Ovary (tissue), 9 donors: ENCODE data around the gene NUDT9. TPM values are rescaled to one million over a fixed set of nuclear protein-coding genes. Genes with fewer than 3 reads are reported as not detected.
"Not testable (repeated sequence)": the region's sequence is repeated elsewhere in the genome, so short reads cannot be mapped to it uniquely, and the experiment has no call there.

Experiments used
- DNase-seq, 5 donors: peaks; one replicate each; pipeline ENCODE4 v3.0.0-alpha.2; 2019 to 2020
- H3K27ac ChIP-seq, 2 donors: fragments of 200-600 bp; one replicate each; pipeline versions ENCODE4 v1.5.1 to v1.8.0; 2019 to 2022
- H3K27me3 ChIP-seq: fragments of 200-600 bp; one replicate; pipeline ENCODE4 v1.8.0; 2022
- H3K36me3 ChIP-seq: fragments of 200-600 bp; sonication (generic); one replicate; pipeline ENCODE4 v1.5.1; 2019
- H3K4me1 ChIP-seq: one replicate; pipeline ENCODE4 v1.8.1; 2013; ENCODE audit warnings: mild to moderate bottlenecking, moderate library complexity; ENCODE audit not compliant: insufficient read depth
- H3K4me3 ChIP-seq: fragments of 200-600 bp; sonication (generic); one replicate; pipeline ENCODE4 v1.5.1; 2017
- H3K9me3 ChIP-seq, 2 donors: fragments of 200-600 bp in 1 of 2; sonication (generic) in 1 of 2; one replicate each; pipeline versions ENCODE4 v1.5.1 to v1.8.1; 2013 to 2019; ENCODE audit warnings: mild to moderate bottlenecking in 1 of 2, moderate library complexity in 1 of 2
- EP300 ChIP-seq: sonication (generic); formaldehyde crosslinking; IDR thresholded peaks from one replicate; pipeline ENCODE4 v1.6.1; 2017; ENCODE audit warnings: antibody characterized with exemption
- POLR2A ChIP-seq: fragments of 450-650 bp; IDR thresholded peaks from one replicate; pipeline ENCODE4 v1.6.1; 2017; ENCODE audit warnings: antibody characterized with exemption, mild to moderate bottlenecking, moderate library complexity
- WGBS, 3 donors: extraction: QIAGEN DNeasy Blood & Tissue Kit in 1 of 3; methylation state at CpG; one replicate each; pipeline versions ENCODE4 v1.1.5 to v1.1.7; 2013 to 2017; 5-methylcytosine and 5-hydroxymethylcytosine counted together
- intact Hi-C, 4 donors: fragments of 100-400 bp; cut with DNase I; formaldehyde crosslinking; loops; one replicate each; pipeline versions ENCODE4 v1.11.0 to v1.15.1; 2022 to 2023
- polyA plus RNA-seq, 2 donors: library from polyadenylated mRNA; stranded (reverse); fragments of 200-250 nt in 1 of 2; fragments of 350-450 nt in 1 of 2; fragmentation: Illumina TruSeq in 1 of 2; extraction: RNeasy Lipid Tissue Mini Kit (QIAGEN cat#74804) in 1 of 2; gene quantifications; one replicate each; pipeline ENCODE4 v1.2.3, GENCODE V29; 2013 to 2014
- total RNA-seq, 7 donors: library from RNA; depleted of rRNA in 2 of 7; stranded (reverse); fragments of >200 nt in 2 of 7; fragmentation: NEBNext Ultra II Directional in 3 of 7; extraction: Animal tissue kit (Norgen Biotek cat#: 25700) in 3 of 7; gene quantifications; one replicate each; pipeline versions ENCODE4 v1.1.0 to v1.2.4, GENCODE V29; 2016 to 2023
- TF ChIP-seq, protein P1 (sequence below), 3 donors: fragments of 450-650 bp in 2 of 3; fragments of 200-600 bp in 1 of 3; IDR thresholded peaks; one replicate each; pipeline versions ENCODE4 v1.5.1 to v1.8.0; 2016 to 2022; ENCODE audit warnings: antibody characterized with exemption in 3 of 3, mild to moderate bottlenecking in 1 of 3
- donor health status: DM: no; HTN: no; CAD: no; lungs with moderate emphysema.
- donor health status: DM: no; HTN: no; CAD: no.
- donor health status: Bipolar disorder and iron deficiency.
- donor health status: DM: yes; HTN: yes; CAD: no.
- donor health status: DM: no; HTN: no; CAD: no.
- donor health status: DM: yes; HTN: yes; CAD: no.

The NUDT9 gene
- total and polyA plus RNA-seq, 9 donors: 14.1 to 44.6 (median 30.0) TPM

- no peak overlapping the region for H3K27ac ChIP-seq
- H3K36me3 ChIP-seq: no peaks in the 10 kb centered on the region
- DNase-seq: no peak
- TF ChIP-seq, protein P1, sequence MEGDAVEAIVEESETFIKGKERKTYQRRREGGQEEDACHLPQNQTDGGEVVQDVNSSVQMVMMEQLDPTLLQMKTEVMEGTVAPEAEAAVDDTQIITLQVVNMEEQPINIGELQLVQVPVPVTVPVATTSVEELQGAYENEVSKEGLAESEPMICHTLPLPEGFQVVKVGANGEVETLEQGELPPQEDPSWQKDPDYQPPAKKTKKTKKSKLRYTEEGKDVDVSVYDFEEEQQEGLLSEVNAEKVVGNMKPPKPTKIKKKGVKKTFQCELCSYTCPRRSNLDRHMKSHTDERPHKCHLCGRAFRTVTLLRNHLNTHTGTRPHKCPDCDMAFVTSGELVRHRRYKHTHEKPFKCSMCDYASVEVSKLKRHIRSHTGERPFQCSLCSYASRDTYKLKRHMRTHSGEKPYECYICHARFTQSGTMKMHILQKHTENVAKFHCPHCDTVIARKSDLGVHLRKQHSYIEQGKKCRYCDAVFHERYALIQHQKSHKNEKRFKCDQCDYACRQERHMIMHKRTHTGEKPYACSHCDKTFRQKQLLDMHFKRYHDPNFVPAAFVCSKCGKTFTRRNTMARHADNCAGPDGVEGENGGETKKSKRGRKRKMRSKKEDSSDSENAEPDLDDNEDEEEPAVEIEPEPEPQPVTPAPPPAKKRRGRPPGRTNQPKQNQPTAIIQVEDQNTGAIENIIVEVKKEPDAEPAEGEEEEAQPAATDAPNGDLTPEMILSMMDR (IDR thresholded peaks at IDR 0.05): no peak
- TF ChIP-seq POLR2A: no peak
- TF ChIP-seq EP300: no peak
- H3K9me3 ChIP-seq: no peaks in the 10 kb centered on the region
- no peaks in the 10 kb centered on the region for H3K27me3 ChIP-seq
- no peak overlapping the region for H3K4me3 ChIP-seq
- no peaks in the 10 kb centered on the region for H3K4me1 ChIP-seq
- intact Hi-C loops: no loop called here
Observed at GRCh38 chr4:87481377-87481776, 59.0 kb downstream of the NUDT9 start.

DNA sequence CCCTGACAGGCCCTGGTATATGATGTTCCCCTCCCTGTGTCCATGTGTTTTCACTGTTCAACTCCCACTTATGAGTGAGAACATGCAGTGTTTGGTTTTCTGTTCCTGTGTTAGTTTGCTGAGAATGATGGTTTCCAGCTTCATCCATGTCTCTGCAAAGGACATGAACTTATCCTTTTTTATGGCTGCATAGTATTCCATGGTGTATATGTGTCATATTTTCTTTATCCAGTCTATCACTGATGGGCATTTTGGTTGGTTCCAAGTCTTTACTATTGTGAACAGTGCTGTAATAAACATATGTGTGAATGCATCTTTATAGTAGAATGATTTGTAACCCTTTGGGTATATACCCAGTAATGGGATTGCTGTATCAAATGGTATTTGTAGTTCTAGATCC is 60.9 kb downstream of the NUDT9 start:
- H3K4me1 ChIP-seq, H3K27ac ChIP-seq, H3K36me3 ChIP-seq, H3K27me3 ChIP-seq, intact Hi-C loops, H3K4me3 ChIP-seq, DNase-seq, H3K9me3 ChIP-seq: not testable (repeated sequence)

- H3K27me3 ChIP-seq, intact Hi-C loops, H3K27ac ChIP-seq, H3K4me3 ChIP-seq, H3K9me3 ChIP-seq, H3K4me1 ChIP-seq, H3K36me3 ChIP-seq, DNase-seq: not testable (repeated sequence)
- whole genome bisulfite sequencing, 3 donors: 60 to 84% (median 81%) methylated on average over 4 of the region's 4 CpGs
Observed at GRCh38 chr4:87488666-87489065, 66.3 kb downstream of the NUDT9 start.

DNA sequence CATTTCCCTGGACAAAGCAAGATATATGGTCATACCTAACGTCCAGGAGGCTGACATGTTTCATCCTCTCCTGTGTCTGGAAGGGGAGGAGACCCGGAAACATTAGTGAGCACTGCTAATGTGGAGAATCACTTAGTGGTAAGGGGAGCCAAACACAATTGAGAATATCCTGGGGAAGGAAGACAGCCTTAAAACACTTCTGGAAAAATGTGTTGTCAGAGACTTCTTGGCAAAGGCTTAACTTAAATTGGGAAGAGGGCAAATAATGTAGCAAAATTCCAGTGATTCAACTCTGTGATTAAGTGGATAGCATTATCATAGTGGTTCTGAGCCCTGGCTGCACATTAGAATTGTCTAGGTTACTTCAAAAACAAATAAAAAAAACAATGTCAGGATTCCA is 67.3 kb downstream of the NUDT9 start:
- 67 to 87% (median 87%) methylated on average over 2 of the region's 2 CpGs for WGBS, 3 donors
- Histone ChIP-seq H3K27me3 (no peaks in the 10 kb centered on the region), H3K4me3 (no peak overlapping the region), H3K9me3 (no peaks in the 10 kb centered on the region), H3K27ac (no peak overlapping the region), H3K36me3 (no peaks in the 10 kb centered on the region), H3K4me1 (no peaks in the 10 kb centered on the region)
- intact Hi-C loops: no loop called here
- TF ChIP-seq, protein P1 (IDR thresholded peaks at IDR 0.05): no peak
- TF ChIP-seq EP300 (no peak), POLR2A (no peak)
- no peak for DNase-seq

DNA sequence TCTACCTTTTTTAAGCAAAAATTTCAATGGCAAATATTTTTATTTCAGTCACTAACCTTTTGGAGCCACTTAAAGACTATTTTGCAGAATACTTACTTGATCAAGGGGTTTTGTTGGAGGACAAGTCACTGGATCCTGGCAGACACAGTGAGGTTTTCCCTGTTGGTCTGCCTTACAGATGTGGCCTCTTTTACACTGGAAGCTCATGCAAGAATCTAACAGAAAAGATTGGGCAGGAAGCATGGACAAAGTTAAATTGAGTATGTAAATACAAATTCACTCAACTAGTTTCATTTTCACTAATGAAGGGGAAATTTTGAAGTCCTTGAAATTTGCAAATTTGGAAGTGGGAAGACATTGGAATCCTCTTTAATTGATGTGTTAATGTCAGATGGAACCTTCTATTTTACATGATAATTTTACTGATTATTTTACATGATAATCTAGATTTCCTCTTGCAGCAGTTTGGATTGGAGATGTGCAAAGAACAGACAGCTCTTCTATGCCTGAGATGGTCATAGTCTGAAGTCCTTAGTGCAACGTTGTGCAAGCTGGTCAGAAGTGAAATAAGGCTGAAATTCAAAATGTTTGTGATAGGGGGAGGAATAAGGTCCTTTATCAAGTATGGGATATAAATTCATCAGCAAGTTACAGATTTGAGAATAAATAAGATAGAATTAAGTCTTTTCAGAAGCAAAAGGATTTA is 68.4 kb downstream of the NUDT9 start:
- intact Hi-C loops: no loop called here
- Histone ChIP-seq H3K9me3 (no peaks in the 10 kb centered on the region), H3K4me3 (no peak overlapping the region), H3K27me3 (no peaks in the 10 kb centered on the region), H3K27ac (no peak overlapping the region), H3K36me3 (no peaks in the 10 kb centered on the region), H3K4me1 (no peaks in the 10 kb centered on the region)
- no peak for DNase-seq
- WGBS, 3 donors: 66 to 74% (median 66%) methylated on average over 1 of the region's 1 CpG
- no peak for TF ChIP-seq POLR2A
- TF ChIP-seq, protein P1 (IDR thresholded peaks at IDR 0.05): no peak
- TF ChIP-seq EP300: no peak
